SU-DHL-6 (cell line): ENCODE results near the gene CDH1.

Experiments used
- H2AFZ ChIP-seq: fragments of 200-600 bp; sonication (generic); 2 replicates; pipeline ENCODE4 v1.6.1; 2014; ENCODE audit warnings: low read depth, mild to moderate bottlenecking, moderate library complexity, mixed read lengths, antibody characterized with exemption, low read length; ENCODE audit not compliant: severe bottlenecking
- H3F3A ChIP-seq: fragments of 200-600 bp; shearing (Covaris generic); 2 replicates; pipeline ENCODE4 v1.6.0; 2016; ENCODE audit warnings: antibody characterized with exemption, mild to moderate bottlenecking; ENCODE audit not compliant: insufficient read depth
- H3K27ac ChIP-seq: fragments of 200-600 bp; sonication (generic); 2 replicates; pipeline ENCODE4 v1.5.1; 2016; ENCODE audit warnings: low read depth, mild to moderate bottlenecking, low read length, moderate library complexity, mixed read lengths
- H3K27me3 ChIP-seq: fragments of 200-600 bp; sonication (generic), shearing (Covaris generic); 2 replicates; pipeline ENCODE4 v1.6.0; 2014; ENCODE audit warnings: mild to moderate bottlenecking, low read length
- H3K36me3 ChIP-seq: fragments of 200-600 bp; sonication (generic); 2 replicates; pipeline ENCODE4 v1.6.1; 2014; ENCODE audit warnings: mild to moderate bottlenecking, low read length, mixed read lengths
- H3K4me2 ChIP-seq: fragments of 300-600, 200-600 bp; shearing (Covaris generic), sonication (generic); 2 replicates; pipeline ENCODE4 v1.6.0; 2014; ENCODE audit warnings: low read length, low read depth, mild to moderate bottlenecking; ENCODE audit not compliant: poor library complexity, severe bottlenecking
- H3K4me3 ChIP-seq: fragments of 200-600 bp; sonication (generic); 2 replicates; pipeline ENCODE4 v1.5.1; 2014; ENCODE audit warnings: antibody characterized with exemption, low read length, mild to moderate bottlenecking, mixed read lengths; ENCODE audit not compliant: insufficient read depth, poor library complexity, severe bottlenecking
- H3K79me2 ChIP-seq: fragments of 200-600 bp; sonication (generic); 2 replicates; pipeline ENCODE4 v1.6.1; 2014; ENCODE audit warnings: mild to moderate bottlenecking, low read length, moderate library complexity; ENCODE audit not compliant: insufficient read depth
- H3K9ac ChIP-seq: fragments of 200-600 bp; sonication (generic); 2 replicates; pipeline ENCODE4 v1.7.0; 2014; ENCODE audit warnings: mild to moderate bottlenecking, low read length
- H3K9me2 ChIP-seq: fragments of 200-600 bp; sonication (generic); replicated peaks from 2 replicates; pipeline ENCODE4 v1.6.1; 2014; ENCODE audit warnings: low read length; ENCODE audit not compliant: insufficient read depth
- H3K9me3 ChIP-seq: fragments of 200-600 bp; sonication (generic); 2 replicates; pipeline ENCODE4 v1.6.1; 2014; ENCODE audit warnings: low read length, mixed read lengths; ENCODE audit not compliant: insufficient read depth
- H4K20me1 ChIP-seq: fragments of 200-600 bp; sonication (generic); 2 replicates; pipeline ENCODE4 v1.6.1; 2014; ENCODE audit warnings: low read depth, mild to moderate bottlenecking, antibody characterized with exemption, low read length, moderate library complexity, mixed read lengths
- CTCF ChIP-seq: fragments of 200-600 bp; sonication (generic); IDR thresholded peaks from one replicate; pipeline ENCODE4 v1.5.1; 2017; ENCODE audit warnings: antibody characterized with exemption, mild to moderate bottlenecking, low read length, moderate library complexity; ENCODE audit not compliant: insufficient read depth, poor library complexity, severe bottlenecking
- EZH2phosphoT487 ChIP-seq: fragments of 200-600 bp; sonication (generic), shearing (Covaris generic); conservative IDR thresholded peaks from 2 replicates; pipeline ENCODE4 v1.6.1; 2018; ENCODE audit warnings: mild to moderate bottlenecking, antibody characterized with exemption, low read length, moderate library complexity, mixed read lengths

The CDH1 gene

GRCh38 chr16:68759062-68759461 lies 22.0 kb downstream of the CDH1 start:
- Histone ChIP-seq H3K27me3 (no peaks in the 10 kb centered on the region), H3K9me2 (no peaks in the 10 kb centered on the region), H3K27ac (no peak overlapping the region), H3K4me2 (no peak overlapping the region), H3K9me3 (no peaks in the 10 kb centered on the region), H3K36me3 (no peaks in the 10 kb centered on the region), H2AFZ (no peak overlapping the region), H3K79me2 (no peaks in the 10 kb centered on the region), H4K20me1 (no peaks in the 10 kb centered on the region), H3K9ac (no peak overlapping the region), H3K4me3 (no peak overlapping the region), H3F3A (no peaks in the 10 kb centered on the region)
- TF ChIP-seq EZH2phosphoT487 (no peak), CTCF (no peak)

GRCh38 chr16:68760671-68761275 lies 23.7 kb downstream of the CDH1 start:
- Histone ChIP-seq H3K79me2 (no peaks in the 10 kb centered on the region), H3K36me3 (no peaks in the 10 kb centered on the region), H4K20me1 (no peaks in the 10 kb centered on the region), H2AFZ (no peak overlapping the region), H3K27ac (no peak overlapping the region), H3K9me3 (no peaks in the 10 kb centered on the region), H3K9me2 (no peaks in the 10 kb centered on the region), H3K4me3 (no peak overlapping the region), H3K4me2 (no peak overlapping the region), H3K9ac (no peak overlapping the region), H3K27me3 (no peaks in the 10 kb centered on the region), H3F3A (no peaks in the 10 kb centered on the region)
- TF ChIP-seq EZH2phosphoT487: no peak
- no peak for TF ChIP-seq CTCF

- Histone ChIP-seq H3K9ac (no peak overlapping the region), H3K36me3 (no peaks in the 10 kb centered on the region), H4K20me1 (no peaks in the 10 kb centered on the region), H2AFZ (no peak overlapping the region), H3K27me3 (no peaks in the 10 kb centered on the region), H3K27ac (no peak overlapping the region), H3F3A (no peaks in the 10 kb centered on the region), H3K4me3 (no peak overlapping the region), H3K9me3 (no peaks in the 10 kb centered on the region), H3K4me2 (no peak overlapping the region), H3K9me2 (no peaks in the 10 kb centered on the region), H3K79me2 (no peaks in the 10 kb centered on the region)
- TF ChIP-seq CTCF (no peak), EZH2phosphoT487 (no peak)
These were observed 26.1 kb downstream of the CDH1 start for GRCh38 chr16:68762996-68763756.
